Ishikawa (cell line): ENCODE measurements around the gene CALCR.

Experiments used
- CEBPB ChIP-seq: IDR thresholded peaks from 2 replicates; pipeline ENCODE4 v1.6.1; 2012
- CREB1 ChIP-seq: IDR thresholded peaks from 2 replicates; pipeline ENCODE4 v1.6.1; 2012; ENCODE audit warnings: low read depth
- EGR1 ChIP-seq: IDR thresholded peaks from 2 replicates; pipeline ENCODE4 v1.6.1; 2012
- EP300 ChIP-seq: IDR thresholded peaks from 2 replicates; pipeline ENCODE4 v1.6.1; 2012; ENCODE audit warnings: borderline replicate concordance
- FOXM1 ChIP-seq: IDR thresholded peaks from 2 replicates; pipeline ENCODE4 v1.6.1; 2012; ENCODE audit warnings: low read depth, borderline replicate concordance
- MAX ChIP-seq: IDR thresholded peaks from 2 replicates; pipeline ENCODE4 v1.6.1; 2012
- NFIC ChIP-seq: IDR thresholded peaks from 2 replicates; pipeline ENCODE4 v1.6.1; 2012
- RAD21 ChIP-seq: IDR thresholded peaks from 2 replicates; pipeline ENCODE4 v1.6.1; 2012; ENCODE audit warnings: low read depth
- REST ChIP-seq: IDR thresholded peaks from 2 replicates; pipeline ENCODE4 v1.6.1; 2012; ENCODE audit warnings: low read depth, mild to moderate bottlenecking
- TAF1 ChIP-seq: IDR thresholded peaks from 2 replicates; pipeline ENCODE4 v1.6.1; 2012; ENCODE audit warnings: low read depth, mild to moderate bottlenecking
- TCF12 ChIP-seq: IDR thresholded peaks from 2 replicates; pipeline ENCODE4 v1.6.1; 2012; ENCODE audit warnings: low read depth
- TEAD4 ChIP-seq: IDR thresholded peaks from 2 replicates; pipeline ENCODE4 v1.6.1; 2012
- USF1 ChIP-seq: IDR thresholded peaks from 2 replicates; pipeline ENCODE4 v1.6.1; 2012
- YY1 ChIP-seq: IDR thresholded peaks from 2 replicates; pipeline ENCODE4 v1.6.1; 2012; ENCODE audit warnings: low read depth
- ZBTB7A ChIP-seq: IDR thresholded peaks from 2 replicates; pipeline ENCODE4 v1.6.1; 2012; ENCODE audit warnings: low read depth

CALCR gene

DNA sequence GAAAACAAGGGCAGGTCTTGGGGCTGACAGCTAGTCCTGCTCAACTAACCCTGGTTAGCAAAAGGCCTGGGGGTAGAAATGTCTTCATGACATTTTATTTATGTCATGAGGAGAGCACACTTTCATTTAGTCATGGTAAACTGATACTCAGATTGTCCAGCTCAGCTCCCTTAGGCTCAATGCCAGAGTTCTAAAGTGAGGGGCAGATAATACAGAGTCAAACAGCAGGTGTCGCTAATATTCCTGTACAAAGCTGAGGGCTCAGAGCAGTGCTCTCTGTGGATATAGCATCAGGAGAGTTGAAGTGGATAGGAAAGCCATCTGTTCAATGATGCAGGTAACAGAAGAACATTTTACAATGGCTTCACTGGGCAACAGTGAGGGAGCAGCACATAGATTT is 26.8 kb upstream of the CALCR start:
- TF ChIP-seq EP300: no peak
- no peak for TF ChIP-seq TEAD4
- TF ChIP-seq CEBPB: no peak
- no peak for TF ChIP-seq REST
- TF ChIP-seq MAX: no peak
- no peak for TF ChIP-seq FOXM1
- no peak for TF ChIP-seq CREB1
- no peak for TF ChIP-seq NFIC
- TF ChIP-seq EGR1: no peak
- no peak for TF ChIP-seq ZBTB7A
- TF ChIP-seq RAD21: no peak
- TF ChIP-seq USF1: no peak
- no peak for TF ChIP-seq YY1
- no peak for TF ChIP-seq TCF12
- TF ChIP-seq TAF1: no peak

DNA sequence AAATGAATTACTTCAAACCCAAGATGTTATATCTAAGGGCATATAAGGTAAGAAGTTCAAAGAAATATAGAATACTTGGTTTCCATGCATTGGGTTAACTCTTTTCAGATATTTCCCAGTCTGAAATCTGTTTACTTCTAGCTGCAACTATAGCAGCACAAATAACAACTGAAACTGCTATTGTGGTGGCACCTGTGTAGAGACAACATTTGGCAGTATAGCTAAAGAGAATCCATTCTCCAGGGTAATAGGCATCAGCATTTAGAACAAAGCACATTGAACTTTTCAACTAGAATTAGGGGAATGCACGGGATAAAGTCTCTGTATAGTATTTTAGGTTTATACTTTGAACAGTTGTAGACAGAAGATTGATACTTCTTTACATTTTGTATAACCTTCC is 19.7 kb upstream of the CALCR start:
- TF ChIP-seq CEBPB: no peak
- no peak for TF ChIP-seq YY1
- no peak for TF ChIP-seq MAX
- no peak for TF ChIP-seq TEAD4
- TF ChIP-seq REST: no peak
- no peak for TF ChIP-seq ZBTB7A
- TF ChIP-seq NFIC: no peak
- TF ChIP-seq FOXM1: no peak
- no peak for TF ChIP-seq EGR1
- no peak for TF ChIP-seq TAF1
- no peak for TF ChIP-seq TCF12
- no peak for TF ChIP-seq EP300
- no peak for TF ChIP-seq CREB1
- no peak for TF ChIP-seq RAD21

DNA sequence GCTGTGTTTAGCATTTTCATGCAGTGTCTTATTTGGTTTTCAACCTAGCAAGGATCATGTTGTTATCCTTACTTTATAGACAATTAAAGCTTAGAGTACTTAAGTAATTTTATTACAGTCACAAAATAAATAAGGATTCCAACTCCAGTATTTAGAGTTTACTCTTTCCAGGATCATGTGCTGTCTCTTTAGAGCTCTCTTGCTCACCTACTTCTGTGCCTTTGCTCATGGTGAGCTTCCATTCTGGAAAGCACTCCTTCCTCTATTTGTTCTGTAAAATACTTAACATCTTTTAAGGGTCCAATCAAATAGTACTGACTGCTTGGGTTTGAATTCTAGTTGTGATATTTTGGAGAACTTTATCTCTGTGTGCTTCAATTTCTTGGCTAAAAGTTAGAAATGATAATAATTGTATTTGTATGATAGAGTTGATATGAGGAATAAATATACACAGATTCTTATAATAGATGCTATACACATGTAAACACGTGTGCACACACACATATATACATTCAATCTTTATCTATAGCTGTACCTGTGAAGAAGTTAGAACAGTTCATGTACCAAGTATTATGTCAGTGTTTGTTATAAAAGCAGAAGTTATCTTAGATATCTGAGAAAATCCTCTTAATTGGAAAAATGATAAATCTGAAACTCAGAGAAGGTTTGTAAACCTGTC is 18.2 kb upstream of the CALCR start:
- TF ChIP-seq NFIC (no peak), FOXM1 (no peak), YY1 (no peak), CREB1 (no peak), EP300 (no peak)

DNA sequence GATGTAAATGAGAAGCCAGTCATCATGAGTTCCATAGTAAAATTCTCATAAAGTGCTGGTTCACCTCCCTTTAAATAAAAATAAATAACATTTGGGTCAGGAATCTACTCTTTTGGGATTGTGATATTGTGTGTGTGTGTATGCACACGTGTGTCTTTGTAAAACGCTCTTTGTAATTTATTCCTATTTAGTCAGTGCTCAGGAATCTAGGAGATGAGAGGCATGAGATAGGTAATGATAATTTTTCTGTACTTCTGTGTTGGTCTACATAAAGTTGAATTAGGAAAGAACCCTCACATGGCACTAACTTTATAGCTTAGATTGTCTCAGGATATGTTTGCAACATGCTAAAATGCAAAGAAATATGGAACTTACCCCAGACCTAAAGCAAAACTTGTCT is 4.9 kb upstream of the CALCR start:
- TF ChIP-seq FOXM1 (no peak), REST (no peak), YY1 (no peak), TAF1 (no peak), EP300 (no peak), TEAD4 (no peak), TCF12 (no peak), ZBTB7A (no peak), NFIC (no peak), USF1 (no peak), RAD21 (no peak), MAX (no peak), CREB1 (no peak), EGR1 (no peak), CEBPB (no peak)
